Endothelial cell of umbilical vein (primary cell): Measurements from ENCODE around the gene GABBR2.
"Not testable (repeated sequence)": the region's sequence is repeated elsewhere in the genome, so short reads cannot be mapped to it uniquely, and the experiment has no call there.

ENCODE experiments used
- EZH2 ChIP-seq: IDR thresholded peaks from 2 replicates; pipeline ENCODE4 v1.6.1; 2012; ENCODE audit warnings: borderline replicate concordance, low read depth, mild to moderate bottlenecking, moderate library complexity, low read length, inconsistent platforms; ENCODE audit not compliant: severe bottlenecking
- POLR2A ChIP-seq: IDR thresholded peaks from 2 replicates; pipeline ENCODE4 v1.6.1; 2012; ENCODE audit warnings: low read depth, mild to moderate bottlenecking, control low read depth, low read length
- POLR2AphosphoS5 ChIP-seq: IDR thresholded peaks from 2 replicates; pipeline ENCODE4 v1.6.1; 2012; ENCODE audit warnings: low read depth, mild to moderate bottlenecking, control low read depth, low read length, moderate library complexity; ENCODE audit not compliant: insufficient read depth
- TF ChIP-seq, protein P1 (sequence below), 2 donors: IDR thresholded peaks; 1 replicate in 1 of 2; 2 replicates in 1 of 2; pipeline ENCODE4 v1.5.1; 2011; ENCODE audit warnings: low read length in 2 of 2, mild to moderate bottlenecking in 2 of 2, moderate library complexity in 2 of 2, control low read depth in 1 of 2, inconsistent platforms in 1 of 2, low read depth in 1 of 2; ENCODE audit not compliant: insufficient read depth in 1 of 2; ENCODE audit errors: extremely low read depth in 1 of 2

- TF ChIP-seq EZH2, POLR2AphosphoS5, POLR2A: not testable (repeated sequence)
- TF ChIP-seq, protein P1, sequence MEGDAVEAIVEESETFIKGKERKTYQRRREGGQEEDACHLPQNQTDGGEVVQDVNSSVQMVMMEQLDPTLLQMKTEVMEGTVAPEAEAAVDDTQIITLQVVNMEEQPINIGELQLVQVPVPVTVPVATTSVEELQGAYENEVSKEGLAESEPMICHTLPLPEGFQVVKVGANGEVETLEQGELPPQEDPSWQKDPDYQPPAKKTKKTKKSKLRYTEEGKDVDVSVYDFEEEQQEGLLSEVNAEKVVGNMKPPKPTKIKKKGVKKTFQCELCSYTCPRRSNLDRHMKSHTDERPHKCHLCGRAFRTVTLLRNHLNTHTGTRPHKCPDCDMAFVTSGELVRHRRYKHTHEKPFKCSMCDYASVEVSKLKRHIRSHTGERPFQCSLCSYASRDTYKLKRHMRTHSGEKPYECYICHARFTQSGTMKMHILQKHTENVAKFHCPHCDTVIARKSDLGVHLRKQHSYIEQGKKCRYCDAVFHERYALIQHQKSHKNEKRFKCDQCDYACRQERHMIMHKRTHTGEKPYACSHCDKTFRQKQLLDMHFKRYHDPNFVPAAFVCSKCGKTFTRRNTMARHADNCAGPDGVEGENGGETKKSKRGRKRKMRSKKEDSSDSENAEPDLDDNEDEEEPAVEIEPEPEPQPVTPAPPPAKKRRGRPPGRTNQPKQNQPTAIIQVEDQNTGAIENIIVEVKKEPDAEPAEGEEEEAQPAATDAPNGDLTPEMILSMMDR (IDR thresholded peaks at IDR 0.05; ENCODE audit: extremely low read depth in 1 of 2, insufficient read depth in 1 of 2, low read depth in 1 of 2, low read length in 2 of 2): not testable (repeated sequence)
Observed at GRCh38 chr9:98584853-98585438, 123.8 kb downstream of the GABBR2 start.
